Karpas-422 (cell line): ENCODE results near the gene FAM43A. TPM values are rescaled to one million over a fixed set of nuclear protein-coding genes. Genes with fewer than 3 reads are reported as not detected.
A peak's percentile ranks its signal among the peaks of the same experiment; 100 is the strongest.

ENCODE experiments used
- DNase-seq: peaks from one replicate; pipeline ENCODE4 v3.0.0-alpha.2; 2015
- H2AFZ ChIP-seq: fragments of 200-600 bp; sonication (generic); 2 replicates; pipeline ENCODE4 v1.6.1; 2014; ENCODE audit warnings: antibody characterized with exemption, low read length, mixed read lengths
- H3K27ac ChIP-seq: fragments of 200-600 bp; sonication (generic); 2 replicates; pipeline ENCODE4 v1.5.1; 2014; ENCODE audit warnings: mild to moderate bottlenecking, low read length, moderate library complexity
- H3K27me3 ChIP-seq: fragments of 200-600 bp; sonication (generic); 2 replicates; pipeline ENCODE4 v1.6.1; 2014; ENCODE audit warnings: low read length, mixed read lengths
- H3K36me3 ChIP-seq: fragments of 200-600 bp; sonication (generic); 2 replicates; pipeline ENCODE4 v1.6.1; 2014; ENCODE audit warnings: low read length, mixed read lengths; ENCODE audit not compliant: insufficient read depth
- H3K4me1 ChIP-seq: fragments of 200-600 bp; sonication (generic); 2 replicates; pipeline ENCODE4 v1.6.1; 2014; ENCODE audit warnings: mild to moderate bottlenecking, low read length, mixed read lengths
- H3K4me2 ChIP-seq: fragments of 200-600 bp; sonication (generic); 2 replicates; pipeline ENCODE4 v1.6.1; 2014; ENCODE audit warnings: low read length, low read depth, mild to moderate bottlenecking; ENCODE audit not compliant: poor library complexity, severe bottlenecking
- H3K4me3 ChIP-seq: fragments of 200-600 bp; sonication (generic); 2 replicates; pipeline ENCODE4 v1.5.1; 2014; ENCODE audit warnings: mild to moderate bottlenecking, antibody characterized with exemption, low read length, mixed read lengths
- H3K79me2 ChIP-seq: fragments of 200-600 bp; sonication (generic); 2 replicates; pipeline ENCODE4 v1.6.1; 2014; ENCODE audit warnings: mild to moderate bottlenecking, low read length, mixed read lengths
- H3K9ac ChIP-seq: fragments of 200-600 bp; sonication (generic); 2 replicates; pipeline ENCODE4 v1.6.0; 2014; ENCODE audit warnings: low read length
- H3K9me2 ChIP-seq: fragments of 200-600 bp; sonication (generic), shearing (Covaris generic); replicated peaks from 2 replicates; pipeline ENCODE4 v1.6.0; 2014; ENCODE audit warnings: mild to moderate bottlenecking, low read length, moderate library complexity; ENCODE audit not compliant: insufficient read depth
- H3K9me3 ChIP-seq: fragments of 300-700, 200-600 bp; sonication (generic); 2 replicates; pipeline ENCODE4 v1.6.1; 2014; ENCODE audit warnings: low read length, mixed read lengths
- H4K20me1 ChIP-seq: fragments of 200-600 bp; sonication (generic); 2 replicates; pipeline ENCODE4 v1.6.1; 2014; ENCODE audit warnings: mild to moderate bottlenecking, antibody characterized with exemption, low read length, low read depth; ENCODE audit not compliant: insufficient read depth
- small RNA-seq: library from RNA; depleted of rRNA; stranded (forward); fragments of <200 nt; gene quantifications from one replicate; pipeline ENCODE3, GENCODE V24; 2014
- total RNA-seq: library from RNA; depleted of rRNA; stranded (reverse); fragments of >200 nt; shearing (Covaris generic); gene quantifications from 2 replicates; pipeline ENCODE4 v1.2.3, GENCODE V29; 2014; ENCODE audit warnings: low replicate concordance; rRNA removed

Gene FAM43A
- total RNA-seq, 1 experiment from 2014 or later: 80.7 TPM

- DNase-seq: peak; percentile 92
These were observed 44.7 kb downstream of the FAM43A start for GRCh38 chr3:194730365-194730764.

GRCh38 chr3:194731506-194732073 is 45.9 kb downstream of the FAM43A start:
- Histone ChIP-seq H3K27me3 (no peaks in the 10 kb centered on the region), H3K9me3 (peaks cover 5% of the 10 kb centered on the region), H3K4me3 (peak overlapping the region; percentile 47), H2AFZ (peak overlapping the region; percentile 13; the same call in 1 of the 2 replicates), H3K9ac (peak overlapping the region; percentile 55), H3K4me1 (peaks cover 64% of the 10 kb centered on the region), H3K79me2 (no peaks in the 10 kb centered on the region), H3K4me2 (peak overlapping the region; percentile 77), H3K27ac (peak overlapping the region; percentile 94), H3K9me2 (no peaks in the 10 kb centered on the region), H4K20me1 (no peaks in the 10 kb centered on the region), H3K36me3 (no peaks in the 10 kb centered on the region)
- peak; percentile 93 for DNase-seq

More at GRCh38 chr3:194730365-194730764, 44.7 kb downstream of the FAM43A start:
- Histone ChIP-seq H3K9me2 (no peaks in the 10 kb centered on the region), H3K9ac (no peak overlapping the region), H3K9me3 (peaks cover 4% of the 10 kb centered on the region), H3K79me2 (no peaks in the 10 kb centered on the region), H3K27me3 (no peaks in the 10 kb centered on the region), H3K4me3 (peak overlapping the region; percentile 47; the same call in 1 of the 2 replicates), H2AFZ (0 out of 2 replicates have a peak overlapping the region, but pooled peaks have one; percentile 1), H3K4me1 (peaks cover 52% of the 10 kb centered on the region), H3K4me2 (peak overlapping the region; percentile 77), H3K27ac (peak overlapping the region; percentile 94; the same call in 1 of the 2 replicates), H3K36me3 (no peaks in the 10 kb centered on the region), H4K20me1 (no peaks in the 10 kb centered on the region)

- Histone ChIP-seq H3K4me1 (peaks cover 74% of the 10 kb centered on the region), H3K4me3 (peak overlapping the region; percentile 47), H3K27me3 (no peaks in the 10 kb centered on the region), H3K4me2 (peak overlapping the region; percentile 77), H4K20me1 (no peaks in the 10 kb centered on the region), H3K9me3 (peaks cover 5% of the 10 kb centered on the region), H3K9ac (peak overlapping the region; percentile 55), H3K79me2 (no peaks in the 10 kb centered on the region), H3K9me2 (no peaks in the 10 kb centered on the region), H3K27ac (peak overlapping the region; percentile 94), H3K36me3 (no peaks in the 10 kb centered on the region), H2AFZ (peak overlapping the region; percentile 14; the same call in 1 of the 2 replicates)
- DNase-seq: peak; percentile 73
These were observed 46.9 kb downstream of the FAM43A start for GRCh38 chr3:194732617-194733016.

GRCh38 chr3:194736277-194736895 is 50.7 kb downstream of the FAM43A start:
- peak overlapping the region; percentile 77 for H3K9ac ChIP-seq

GRCh38 chr3:194736896-194737600 is 51.4 kb downstream of the FAM43A start:
- Histone ChIP-seq H3K4me2 (peak overlapping the region; percentile 80), H2AFZ (no peak overlapping the region), H3K4me3 (peak overlapping the region; percentile 63), H3K27me3 (no peaks in the 10 kb centered on the region), H3K4me1 (peaks cover 75% of the 10 kb centered on the region), H3K27ac (peak overlapping the region; percentile 96), H3K36me3 (no peaks in the 10 kb centered on the region), H3K9ac (peak overlapping the region; percentile 77), H3K79me2 (no peaks in the 10 kb centered on the region), H3K9me3 (peaks cover 5% of the 10 kb centered on the region), H3K9me2 (no peaks in the 10 kb centered on the region), H4K20me1 (no peaks in the 10 kb centered on the region)
- DNase-seq: peak; percentile 96

More at GRCh38 chr3:194736277-194736895, 50.7 kb downstream of the FAM43A start:
- Histone ChIP-seq H3K36me3 (no peaks in the 10 kb centered on the region), H3K4me1 (peaks cover 79% of the 10 kb centered on the region), H3K4me3 (peak overlapping the region; percentile 63), H4K20me1 (no peaks in the 10 kb centered on the region), H3K27me3 (no peaks in the 10 kb centered on the region), H3K79me2 (no peaks in the 10 kb centered on the region), H2AFZ (no peak overlapping the region), H3K4me2 (peak overlapping the region; percentile 80), H3K27ac (peak overlapping the region; percentile 96), H3K9me2 (no peaks in the 10 kb centered on the region), H3K9me3 (peaks cover 5% of the 10 kb centered on the region)
- peak; percentile 97 for DNase-seq

Small RNAs within 50 kb of the gene (small RNA-seq; reads per million reads assigned to genes)
- not detected for gene AC046143.2

Other genes starting within 250 kb of the FAM43A start
- 331 and 337 TPM in 2 replicates for gene ATP13A3, start 198.9 kb upstream of the FAM43A start, total RNA-seq
- gene TMEM44, start 52.5 kb upstream of the FAM43A start, total RNA-seq: 10.9 and 36.9 TPM in 2 replicates
- 52.2 and 74.3 TPM in 2 replicates for gene LSG1, start 13.7 kb upstream of the FAM43A start, total RNA-seq